Suprapubic skin (tissue), 4 donors: Measurements from ENCODE around the gene GMNN. TPM values are rescaled to one million over a fixed set of nuclear protein-coding genes. Genes with fewer than 3 reads are reported as not detected.

Experiments used
- DNase-seq, 2 donors: peaks; one replicate each; pipeline ENCODE4 v3.0.0-alpha.2; 2019; ENCODE audit warnings: low spot score in 2 of 2
- H3K27ac ChIP-seq: fragments of 200-600 bp; sonication (generic); one replicate; pipeline ENCODE4 v1.5.1; 2019
- H3K27me3 ChIP-seq: fragments of 200-600 bp; sonication (generic); one replicate; pipeline ENCODE4 v1.5.1; 2019
- H3K36me3 ChIP-seq: fragments of 200-600 bp; sonication (generic); one replicate; pipeline ENCODE4 v1.5.1; 2019
- H3K4me1 ChIP-seq: fragments of 200-600 bp; sonication (generic); one replicate; pipeline ENCODE4 v1.5.1; 2019
- H3K4me3 ChIP-seq: fragments of 200-600 bp; sonication (generic); one replicate; pipeline ENCODE4 v1.5.1; 2019; ENCODE audit warnings: mild to moderate bottlenecking
- H3K9me3 ChIP-seq: fragments of 200-600 bp; sonication (generic); one replicate; pipeline ENCODE4 v1.5.1; 2019
- EP300 ChIP-seq: sonication (generic); formaldehyde crosslinking; IDR thresholded peaks from one replicate; pipeline ENCODE4 v1.6.1; 2017; ENCODE audit warnings: antibody characterized with exemption
- POLR2A ChIP-seq, 2 donors: fragments of 450-650 bp; IDR thresholded peaks; one replicate each; pipeline ENCODE4 v1.6.1; 2017; ENCODE audit warnings: antibody characterized with exemption in 2 of 2, mild to moderate bottlenecking in 2 of 2, moderate library complexity in 2 of 2
- POLR2AphosphoS5 ChIP-seq, 3 donors: sonication (generic); formaldehyde crosslinking; IDR thresholded peaks; one replicate each; pipeline ENCODE4 v1.6.1; 2017; ENCODE audit warnings: antibody characterized with exemption in 3 of 3
- WGBS: methylation state at CpG from one replicate; pipeline ENCODE4 v1.1.5; 2018; 5-methylcytosine and 5-hydroxymethylcytosine counted together
- total RNA-seq, 4 donors: library from RNA; depleted of rRNA; stranded (reverse); fragments of >200 nt; gene quantifications; one replicate each; pipeline ENCODE4 v1.1.0, GENCODE V29; 2016
- TF ChIP-seq, protein P1 (sequence below), 2 donors: fragments of 200-600 bp in 1 of 2; fragments of 450-650 bp in 1 of 2; sonication (generic) in 1 of 2; IDR thresholded peaks; one replicate each; pipeline ENCODE4 v1.5.1; 2016 to 2019; ENCODE audit warnings: antibody characterized with exemption in 2 of 2, mild to moderate bottlenecking in 1 of 2, moderate library complexity in 1 of 2

Gene GMNN
- total RNA-seq, 4 donors from 2014 or later: 49.6 to 89.6 (median 70.5) TPM

- H3K36me3 ChIP-seq: no peaks in the 10 kb centered on the region
- H3K4me1 ChIP-seq: peaks cover 22% of the 10 kb centered on the region
- DNase-seq: no peak
- H3K27ac ChIP-seq: peak overlapping the region; percentile 91
- no peaks in the 10 kb centered on the region for H3K27me3 ChIP-seq
- TF ChIP-seq EP300 (no peak), POLR2A (IDR thresholded peaks at IDR 0.05) (no peak), POLR2AphosphoS5 (IDR thresholded peaks at IDR 0.05) (no peak)
- TF ChIP-seq, protein P1, sequence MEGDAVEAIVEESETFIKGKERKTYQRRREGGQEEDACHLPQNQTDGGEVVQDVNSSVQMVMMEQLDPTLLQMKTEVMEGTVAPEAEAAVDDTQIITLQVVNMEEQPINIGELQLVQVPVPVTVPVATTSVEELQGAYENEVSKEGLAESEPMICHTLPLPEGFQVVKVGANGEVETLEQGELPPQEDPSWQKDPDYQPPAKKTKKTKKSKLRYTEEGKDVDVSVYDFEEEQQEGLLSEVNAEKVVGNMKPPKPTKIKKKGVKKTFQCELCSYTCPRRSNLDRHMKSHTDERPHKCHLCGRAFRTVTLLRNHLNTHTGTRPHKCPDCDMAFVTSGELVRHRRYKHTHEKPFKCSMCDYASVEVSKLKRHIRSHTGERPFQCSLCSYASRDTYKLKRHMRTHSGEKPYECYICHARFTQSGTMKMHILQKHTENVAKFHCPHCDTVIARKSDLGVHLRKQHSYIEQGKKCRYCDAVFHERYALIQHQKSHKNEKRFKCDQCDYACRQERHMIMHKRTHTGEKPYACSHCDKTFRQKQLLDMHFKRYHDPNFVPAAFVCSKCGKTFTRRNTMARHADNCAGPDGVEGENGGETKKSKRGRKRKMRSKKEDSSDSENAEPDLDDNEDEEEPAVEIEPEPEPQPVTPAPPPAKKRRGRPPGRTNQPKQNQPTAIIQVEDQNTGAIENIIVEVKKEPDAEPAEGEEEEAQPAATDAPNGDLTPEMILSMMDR (IDR thresholded peaks at IDR 0.05): no peak
- H3K9me3 ChIP-seq: no peaks in the 10 kb centered on the region
- WGBS: 4% methylated on average over 20 of the region's 20 CpGs
- H3K4me3 ChIP-seq: peak overlapping the region; percentile 91
Measured at GRCh38 chr6:24775520-24776058, 852 bp downstream of the GMNN start.

- 52% methylated on average over 1 of the region's 1 CpG for WGBS
Measured at GRCh38 chr6:24777227-24777626, 2.5 kb downstream of the GMNN start.

DNA sequence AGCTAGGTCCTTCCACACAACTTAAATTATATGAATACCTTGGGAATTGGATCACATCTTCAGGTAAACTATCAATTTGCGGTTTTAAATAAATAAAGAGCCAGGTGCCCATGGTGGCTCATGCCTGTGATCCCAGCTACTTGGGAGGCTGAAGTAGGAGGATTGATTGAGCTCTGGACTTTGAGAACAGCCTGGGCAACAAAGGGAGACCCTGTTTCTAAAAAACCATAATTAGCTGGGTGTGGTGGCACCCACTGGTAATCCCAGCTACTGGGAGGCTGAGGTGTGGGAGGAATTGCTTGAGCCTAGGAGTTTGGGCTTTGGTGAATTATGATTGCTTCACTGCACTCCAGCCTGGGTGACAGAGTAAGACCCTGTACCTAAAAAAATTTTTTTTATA, 3.4 kb downstream of the GMNN start:
- Histone ChIP-seq H3K27ac (no peak overlapping the region), H3K4me1 (peaks cover 22% of the 10 kb centered on the region), H3K9me3 (no peaks in the 10 kb centered on the region), H3K4me3 (peak overlapping the region; percentile 91), H3K36me3 (peaks cover 16% of the 10 kb centered on the region), H3K27me3 (no peaks in the 10 kb centered on the region)
- TF ChIP-seq POLR2A (IDR thresholded peaks at IDR 0.05) (no peak), EP300 (no peak), POLR2AphosphoS5 (IDR thresholded peaks at IDR 0.05) (no peak)
- TF ChIP-seq, protein P1 (IDR thresholded peaks at IDR 0.05): no peak
- WGBS: 100% methylated on average over 1 of the region's 1 CpG
- DNase-seq: no peak

More at GRCh38 chr6:24777227-24777626, 2.5 kb downstream of the GMNN start:
- peak overlapping the region; percentile 91 for H3K4me3 ChIP-seq
- TF ChIP-seq, protein P1 (IDR thresholded peaks at IDR 0.05): no peak
- TF ChIP-seq POLR2AphosphoS5 (IDR thresholded peaks at IDR 0.05) (no peak), POLR2A (IDR thresholded peaks at IDR 0.05) (no peak), EP300 (no peak)
- H3K27ac ChIP-seq: no peak overlapping the region
- no peaks in the 10 kb centered on the region for H3K27me3 ChIP-seq
- peaks cover 22% of the 10 kb centered on the region for H3K4me1 ChIP-seq
- H3K36me3 ChIP-seq: peaks cover 14% of the 10 kb centered on the region
- H3K9me3 ChIP-seq: no peaks in the 10 kb centered on the region
- no peak for DNase-seq

GRCh38 chr6:24778878-24779277, 4.1 kb downstream of the GMNN start:
- H3K4me3 ChIP-seq: no peak overlapping the region
- TF ChIP-seq, protein P1 (IDR thresholded peaks at IDR 0.05): no peak
- TF ChIP-seq POLR2AphosphoS5 (IDR thresholded peaks at IDR 0.05) (no peak), EP300 (no peak), POLR2A (IDR thresholded peaks at IDR 0.05) (no peak)
- H3K27me3 ChIP-seq: no peaks in the 10 kb centered on the region
- no peak for DNase-seq
- peaks cover 17% of the 10 kb centered on the region for H3K36me3 ChIP-seq
- H3K9me3 ChIP-seq: no peaks in the 10 kb centered on the region
- H3K4me1 ChIP-seq: peaks cover 22% of the 10 kb centered on the region
- H3K27ac ChIP-seq: no peak overlapping the region

- WGBS: 48% methylated on average over 3 of the region's 3 CpGs
- no peak overlapping the region for H3K27ac ChIP-seq
- H3K36me3 ChIP-seq: peaks cover 23% of the 10 kb centered on the region
- H3K4me3 ChIP-seq: no peak overlapping the region
- no peaks in the 10 kb centered on the region for H3K27me3 ChIP-seq
- H3K9me3 ChIP-seq: no peaks in the 10 kb centered on the region
- TF ChIP-seq POLR2A (IDR thresholded peaks at IDR 0.05) (no peak), POLR2AphosphoS5 (IDR thresholded peaks at IDR 0.05) (no peak), EP300 (no peak)
- TF ChIP-seq, protein P1 (IDR thresholded peaks at IDR 0.05): no peak
- no peak for DNase-seq
- peaks cover 16% of the 10 kb centered on the region for H3K4me1 ChIP-seq
Measured at GRCh38 chr6:24779416-24780016, 4.8 kb downstream of the GMNN start.
